ENCODE data around the gene POR. TPM values are rescaled to one million over a fixed set of nuclear protein-coding genes. Genes with fewer than 3 reads are reported as not detected.

The POR gene
- total and polyA plus RNA-seq, 2 of the 8 experiments (the other 6 are each of a cell fraction or from before 2014, with no cell fraction given), result 98.7 to 144 TPM

DNA sequence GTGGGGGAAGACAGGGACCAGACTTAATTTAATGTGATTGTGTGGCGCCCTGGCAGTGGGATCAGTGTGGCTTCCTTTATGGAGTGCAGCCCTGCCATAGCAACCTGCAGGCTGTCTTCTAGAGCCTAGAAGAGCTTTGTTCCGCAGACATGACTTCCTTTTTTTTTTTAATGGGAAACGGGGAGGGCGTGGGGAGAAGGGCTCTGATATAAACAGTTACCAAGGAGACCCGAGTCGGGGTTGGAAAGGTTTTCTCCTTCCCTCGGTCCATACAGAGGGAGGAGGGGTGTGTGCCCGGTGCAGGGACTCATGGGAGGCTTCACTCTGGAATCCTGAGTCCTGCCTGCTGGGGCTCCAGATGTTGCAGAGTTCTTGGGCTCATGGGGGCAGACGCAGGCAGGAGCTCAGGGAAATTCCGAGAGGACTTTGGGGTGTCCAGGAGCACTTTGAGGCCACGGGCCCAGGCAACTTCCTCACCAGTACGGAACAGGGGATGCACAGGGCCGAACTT is 52.6 kb downstream of the POR start (continued):
- TF ChIP-seq, protein P1, sequence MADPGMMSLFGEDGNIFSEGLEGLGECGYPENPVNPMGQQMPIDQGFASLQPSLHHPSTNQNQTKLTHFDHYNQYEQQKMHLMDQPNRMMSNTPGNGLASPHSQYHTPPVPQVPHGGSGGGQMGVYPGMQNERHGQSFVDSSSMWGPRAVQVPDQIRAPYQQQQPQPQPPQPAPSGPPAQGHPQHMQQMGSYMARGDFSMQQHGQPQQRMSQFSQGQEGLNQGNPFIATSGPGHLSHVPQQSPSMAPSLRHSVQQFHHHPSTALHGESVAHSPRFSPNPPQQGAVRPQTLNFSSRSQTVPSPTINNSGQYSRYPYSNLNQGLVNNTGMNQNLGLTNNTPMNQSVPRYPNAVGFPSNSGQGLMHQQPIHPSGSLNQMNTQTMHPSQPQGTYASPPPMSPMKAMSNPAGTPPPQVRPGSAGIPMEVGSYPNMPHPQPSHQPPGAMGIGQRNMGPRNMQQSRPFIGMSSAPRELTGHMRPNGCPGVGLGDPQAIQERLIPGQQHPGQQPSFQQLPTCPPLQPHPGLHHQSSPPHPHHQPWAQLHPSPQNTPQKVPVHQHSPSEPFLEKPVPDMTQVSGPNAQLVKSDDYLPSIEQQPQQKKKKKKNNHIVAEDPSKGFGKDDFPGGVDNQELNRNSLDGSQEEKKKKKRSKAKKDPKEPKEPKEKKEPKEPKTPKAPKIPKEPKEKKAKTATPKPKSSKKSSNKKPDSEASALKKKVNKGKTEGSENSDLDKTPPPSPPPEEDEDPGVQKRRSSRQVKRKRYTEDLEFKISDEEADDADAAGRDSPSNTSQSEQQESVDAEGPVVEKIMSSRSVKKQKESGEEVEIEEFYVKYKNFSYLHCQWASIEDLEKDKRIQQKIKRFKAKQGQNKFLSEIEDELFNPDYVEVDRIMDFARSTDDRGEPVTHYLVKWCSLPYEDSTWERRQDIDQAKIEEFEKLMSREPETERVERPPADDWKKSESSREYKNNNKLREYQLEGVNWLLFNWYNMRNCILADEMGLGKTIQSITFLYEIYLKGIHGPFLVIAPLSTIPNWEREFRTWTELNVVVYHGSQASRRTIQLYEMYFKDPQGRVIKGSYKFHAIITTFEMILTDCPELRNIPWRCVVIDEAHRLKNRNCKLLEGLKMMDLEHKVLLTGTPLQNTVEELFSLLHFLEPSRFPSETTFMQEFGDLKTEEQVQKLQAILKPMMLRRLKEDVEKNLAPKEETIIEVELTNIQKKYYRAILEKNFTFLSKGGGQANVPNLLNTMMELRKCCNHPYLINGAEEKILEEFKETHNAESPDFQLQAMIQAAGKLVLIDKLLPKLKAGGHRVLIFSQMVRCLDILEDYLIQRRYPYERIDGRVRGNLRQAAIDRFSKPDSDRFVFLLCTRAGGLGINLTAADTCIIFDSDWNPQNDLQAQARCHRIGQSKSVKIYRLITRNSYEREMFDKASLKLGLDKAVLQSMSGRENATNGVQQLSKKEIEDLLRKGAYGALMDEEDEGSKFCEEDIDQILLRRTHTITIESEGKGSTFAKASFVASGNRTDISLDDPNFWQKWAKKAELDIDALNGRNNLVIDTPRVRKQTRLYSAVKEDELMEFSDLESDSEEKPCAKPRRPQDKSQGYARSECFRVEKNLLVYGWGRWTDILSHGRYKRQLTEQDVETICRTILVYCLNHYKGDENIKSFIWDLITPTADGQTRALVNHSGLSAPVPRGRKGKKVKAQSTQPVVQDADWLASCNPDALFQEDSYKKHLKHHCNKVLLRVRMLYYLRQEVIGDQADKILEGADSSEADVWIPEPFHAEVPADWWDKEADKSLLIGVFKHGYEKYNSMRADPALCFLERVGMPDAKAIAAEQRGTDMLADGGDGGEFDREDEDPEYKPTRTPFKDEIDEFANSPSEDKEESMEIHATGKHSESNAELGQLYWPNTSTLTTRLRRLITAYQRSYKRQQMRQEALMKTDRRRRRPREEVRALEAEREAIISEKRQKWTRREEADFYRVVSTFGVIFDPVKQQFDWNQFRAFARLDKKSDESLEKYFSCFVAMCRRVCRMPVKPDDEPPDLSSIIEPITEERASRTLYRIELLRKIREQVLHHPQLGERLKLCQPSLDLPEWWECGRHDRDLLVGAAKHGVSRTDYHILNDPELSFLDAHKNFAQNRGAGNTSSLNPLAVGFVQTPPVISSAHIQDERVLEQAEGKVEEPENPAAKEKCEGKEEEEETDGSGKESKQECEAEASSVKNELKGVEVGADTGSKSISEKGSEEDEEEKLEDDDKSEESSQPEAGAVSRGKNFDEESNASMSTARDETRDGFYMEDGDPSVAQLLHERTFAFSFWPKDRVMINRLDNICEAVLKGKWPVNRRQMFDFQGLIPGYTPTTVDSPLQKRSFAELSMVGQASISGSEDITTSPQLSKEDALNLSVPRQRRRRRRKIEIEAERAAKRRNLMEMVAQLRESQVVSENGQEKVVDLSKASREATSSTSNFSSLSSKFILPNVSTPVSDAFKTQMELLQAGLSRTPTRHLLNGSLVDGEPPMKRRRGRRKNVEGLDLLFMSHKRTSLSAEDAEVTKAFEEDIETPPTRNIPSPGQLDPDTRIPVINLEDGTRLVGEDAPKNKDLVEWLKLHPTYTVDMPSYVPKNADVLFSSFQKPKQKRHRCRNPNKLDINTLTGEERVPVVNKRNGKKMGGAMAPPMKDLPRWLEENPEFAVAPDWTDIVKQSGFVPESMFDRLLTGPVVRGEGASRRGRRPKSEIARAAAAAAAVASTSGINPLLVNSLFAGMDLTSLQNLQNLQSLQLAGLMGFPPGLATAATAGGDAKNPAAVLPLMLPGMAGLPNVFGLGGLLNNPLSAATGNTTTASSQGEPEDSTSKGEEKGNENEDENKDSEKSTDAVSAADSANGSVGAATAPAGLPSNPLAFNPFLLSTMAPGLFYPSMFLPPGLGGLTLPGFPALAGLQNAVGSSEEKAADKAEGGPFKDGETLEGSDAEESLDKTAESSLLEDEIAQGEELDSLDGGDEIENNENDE (IDR thresholded peaks at IDR 0.05; ENCODE audit: insufficient replicate concordance, low read length), result no peak
- TF ChIP-seq KDM4A (IDR thresholded peaks at IDR 0.05; ENCODE audit: low read depth, low read length, severe bottlenecking) (no peak), BCL11A (IDR thresholded peaks at IDR 0.05; ENCODE audit: low read depth in 2 of 2, low read length in 2 of 2) (no peak), POU5F1 (IDR thresholded peaks at IDR 0.05; ENCODE audit: low read depth, low read length) (no peak), BRCA1 (IDR thresholded peaks at IDR 0.05; ENCODE audit: low read depth, low read length) (no peak), ZNF274 (IDR thresholded peaks at IDR 0.05; ENCODE audit: borderline replicate concordance, extremely low read depth, low read length) (no peak), CHD1 (IDR thresholded peaks at IDR 0.05; ENCODE audit: low read depth, low read length) (no peak), SP4 (IDR thresholded peaks at IDR 0.05; ENCODE audit: low read length) (no peak), SP2 (IDR thresholded peaks at IDR 0.05; ENCODE audit: low read length) (no peak)
- TF ChIP-seq, protein P2, sequence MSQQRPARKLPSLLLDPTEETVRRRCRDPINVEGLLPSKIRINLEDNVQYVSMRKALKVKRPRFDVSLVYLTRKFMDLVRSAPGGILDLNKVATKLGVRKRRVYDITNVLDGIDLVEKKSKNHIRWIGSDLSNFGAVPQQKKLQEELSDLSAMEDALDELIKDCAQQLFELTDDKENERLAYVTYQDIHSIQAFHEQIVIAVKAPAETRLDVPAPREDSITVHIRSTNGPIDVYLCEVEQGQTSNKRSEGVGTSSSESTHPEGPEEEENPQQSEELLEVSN (IDR thresholded peaks at IDR 0.05), result no peak
- TF ChIP-seq, protein P3, sequence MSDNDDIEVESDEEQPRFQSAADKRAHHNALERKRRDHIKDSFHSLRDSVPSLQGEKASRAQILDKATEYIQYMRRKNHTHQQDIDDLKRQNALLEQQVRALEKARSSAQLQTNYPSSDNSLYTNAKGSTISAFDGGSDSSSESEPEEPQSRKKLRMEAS (IDR thresholded peaks at IDR 0.05), result no peak
